Neutrophil (primary cell): ENCODE measurements around the gene ACER1.

Experiments used
- H3K27ac ChIP-seq: fragments of 200-600 bp; sonication (generic); 2 replicates; pipeline ENCODE4 v1.5.1; 2016; ENCODE audit warnings: mild to moderate bottlenecking, moderate library complexity
- H3K27me3 ChIP-seq: fragments of 200-600 bp; sonication (generic); 2 replicates; pipeline ENCODE4 v1.6.0; 2016; ENCODE audit warnings: mild to moderate bottlenecking
- H3K36me3 ChIP-seq: fragments of 200-600 bp; sonication (generic); 2 replicates; pipeline ENCODE4 v1.5.1; 2017
- H3K4me1 ChIP-seq, 2 experiments: fragments of 200-600 bp in 1 of 2; sonication (generic) in 1 of 2; 1 replicate in 1 of 2; 2 replicates in 1 of 2; pipeline versions ENCODE4 v1.5.1 to v1.6.1; 2013 to 2016; ENCODE audit warnings: low read depth in 1 of 2, low read length in 1 of 2, mild to moderate bottlenecking in 1 of 2, moderate library complexity in 1 of 2; ENCODE audit not compliant: control insufficient read depth in 1 of 2, insufficient read depth in 1 of 2
- H3K4me3 ChIP-seq, 2 experiments: fragments of 200-600 bp in 1 of 2; sonication (generic) in 1 of 2; 1 replicate in 1 of 2; 2 replicates in 1 of 2; pipeline ENCODE4 v1.5.1; 2013 to 2016; ENCODE audit warnings: low read depth in 1 of 2, low read length in 1 of 2, mild to moderate bottlenecking in 1 of 2, moderate library complexity in 1 of 2
- H3K9me3 ChIP-seq: fragments of 200-600 bp; sonication (generic); 2 replicates; pipeline ENCODE4 v1.5.1; 2016
- TF ChIP-seq, protein P1 (sequence below): fragments of 200-600 bp; sonication (generic); IDR thresholded peaks from 2 replicates; pipeline ENCODE4 v1.5.1; 2016; ENCODE audit warnings: antibody characterized with exemption

Gene ACER1

GRCh38 chr19:6262519-6262918 lies 70.9 kb downstream of the ACER1 start:
- TF ChIP-seq, protein P1, sequence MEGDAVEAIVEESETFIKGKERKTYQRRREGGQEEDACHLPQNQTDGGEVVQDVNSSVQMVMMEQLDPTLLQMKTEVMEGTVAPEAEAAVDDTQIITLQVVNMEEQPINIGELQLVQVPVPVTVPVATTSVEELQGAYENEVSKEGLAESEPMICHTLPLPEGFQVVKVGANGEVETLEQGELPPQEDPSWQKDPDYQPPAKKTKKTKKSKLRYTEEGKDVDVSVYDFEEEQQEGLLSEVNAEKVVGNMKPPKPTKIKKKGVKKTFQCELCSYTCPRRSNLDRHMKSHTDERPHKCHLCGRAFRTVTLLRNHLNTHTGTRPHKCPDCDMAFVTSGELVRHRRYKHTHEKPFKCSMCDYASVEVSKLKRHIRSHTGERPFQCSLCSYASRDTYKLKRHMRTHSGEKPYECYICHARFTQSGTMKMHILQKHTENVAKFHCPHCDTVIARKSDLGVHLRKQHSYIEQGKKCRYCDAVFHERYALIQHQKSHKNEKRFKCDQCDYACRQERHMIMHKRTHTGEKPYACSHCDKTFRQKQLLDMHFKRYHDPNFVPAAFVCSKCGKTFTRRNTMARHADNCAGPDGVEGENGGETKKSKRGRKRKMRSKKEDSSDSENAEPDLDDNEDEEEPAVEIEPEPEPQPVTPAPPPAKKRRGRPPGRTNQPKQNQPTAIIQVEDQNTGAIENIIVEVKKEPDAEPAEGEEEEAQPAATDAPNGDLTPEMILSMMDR = no peak
- H3K4me1 ChIP-seq = no peaks in the 10 kb centered on the region

DNA sequence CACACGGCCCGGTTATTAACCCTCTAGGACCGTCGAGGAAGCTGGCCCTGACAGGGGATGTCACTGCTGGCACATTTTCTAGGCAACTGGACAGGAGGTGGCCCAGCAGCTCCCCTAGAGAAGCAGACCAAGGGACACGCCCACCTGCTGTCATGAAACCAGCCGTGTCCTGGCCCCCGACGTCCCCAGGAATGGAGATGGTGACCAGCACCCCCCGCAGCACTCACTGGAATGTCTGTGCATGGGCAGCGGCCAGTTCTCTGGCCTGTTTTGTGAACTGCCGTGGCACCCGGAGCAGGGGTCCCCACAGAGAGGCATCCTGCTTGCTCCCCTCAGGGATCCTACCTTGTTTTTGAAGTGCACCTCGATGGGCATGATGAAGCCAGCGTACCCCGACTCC lies 71.5 kb downstream of the ACER1 start:
- no peak overlapping the region for H3K4me3 ChIP-seq
- no peaks in the 10 kb centered on the region for H3K9me3 ChIP-seq
- peaks cover 67% of the 10 kb centered on the region for H3K36me3 ChIP-seq
- no peaks in the 10 kb centered on the region for H3K27me3 ChIP-seq
- H3K4me1 ChIP-seq = no peaks in the 10 kb centered on the region
- TF ChIP-seq, protein P1 = no peak
- H3K27ac ChIP-seq = no peak overlapping the region

More at GRCh38 chr19:6262519-6262918, 70.9 kb downstream of the ACER1 start:
- Histone ChIP-seq H3K27me3 (no peaks in the 10 kb centered on the region), H3K9me3 (no peaks in the 10 kb centered on the region), H3K4me3 (no peak overlapping the region), H3K36me3 (peaks cover 69% of the 10 kb centered on the region), H3K27ac (no peak overlapping the region)

DNA sequence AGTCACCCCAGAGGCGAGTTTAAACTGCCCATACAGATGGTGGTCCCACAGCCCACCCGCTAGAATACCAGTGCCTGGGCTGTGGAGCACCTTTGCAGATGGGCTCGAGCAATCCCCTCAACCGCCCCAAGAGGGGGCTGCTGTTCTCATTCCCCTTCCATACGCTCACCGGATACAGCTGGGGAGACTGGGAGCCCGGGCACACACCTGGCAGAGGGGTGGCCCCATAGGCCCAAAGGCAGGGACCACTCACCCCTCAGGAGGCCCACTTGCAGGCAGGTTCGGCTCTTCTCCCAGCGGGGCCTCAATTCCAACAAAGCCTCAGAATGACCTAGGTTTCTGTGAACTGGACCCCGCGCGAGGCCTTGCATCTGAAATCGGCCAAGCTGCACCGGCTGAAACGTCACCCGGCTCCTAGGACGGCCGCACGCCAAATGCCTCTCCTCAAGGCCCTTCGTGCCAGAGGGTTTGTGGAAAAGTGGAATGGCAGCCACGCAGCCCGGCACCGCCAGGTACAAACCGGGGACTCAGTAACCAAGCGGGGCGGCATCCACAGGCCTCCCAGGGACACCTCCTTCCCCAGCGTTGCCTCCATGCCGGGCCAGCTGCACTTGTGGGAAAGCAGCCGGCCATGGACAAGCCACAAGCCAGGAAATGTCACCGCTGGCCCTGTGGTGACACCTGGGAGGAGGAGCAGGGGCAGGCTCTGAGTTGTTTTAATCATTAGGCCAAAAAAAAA lies 72.3 kb downstream of the ACER1 start:
- Histone ChIP-seq H3K36me3 (peaks cover 67% of the 10 kb centered on the region), H3K27ac (no peak overlapping the region), H3K4me3 (no peak overlapping the region), H3K9me3 (no peaks in the 10 kb centered on the region), H3K4me1 (no peaks in the 10 kb centered on the region), H3K27me3 (no peaks in the 10 kb centered on the region)
- TF ChIP-seq, protein P1 = peak; percentile 32

GRCh38 chr19:6260376-6260775 lies 73.0 kb downstream of the ACER1 start:
- Histone ChIP-seq H3K27ac (no peak overlapping the region), H3K4me3 (no peak overlapping the region), H3K27me3 (no peaks in the 10 kb centered on the region), H3K9me3 (no peaks in the 10 kb centered on the region), H3K4me1 (no peaks in the 10 kb centered on the region), H3K36me3 (peaks cover 60% of the 10 kb centered on the region)
- TF ChIP-seq, protein P1 = no peak

DNA sequence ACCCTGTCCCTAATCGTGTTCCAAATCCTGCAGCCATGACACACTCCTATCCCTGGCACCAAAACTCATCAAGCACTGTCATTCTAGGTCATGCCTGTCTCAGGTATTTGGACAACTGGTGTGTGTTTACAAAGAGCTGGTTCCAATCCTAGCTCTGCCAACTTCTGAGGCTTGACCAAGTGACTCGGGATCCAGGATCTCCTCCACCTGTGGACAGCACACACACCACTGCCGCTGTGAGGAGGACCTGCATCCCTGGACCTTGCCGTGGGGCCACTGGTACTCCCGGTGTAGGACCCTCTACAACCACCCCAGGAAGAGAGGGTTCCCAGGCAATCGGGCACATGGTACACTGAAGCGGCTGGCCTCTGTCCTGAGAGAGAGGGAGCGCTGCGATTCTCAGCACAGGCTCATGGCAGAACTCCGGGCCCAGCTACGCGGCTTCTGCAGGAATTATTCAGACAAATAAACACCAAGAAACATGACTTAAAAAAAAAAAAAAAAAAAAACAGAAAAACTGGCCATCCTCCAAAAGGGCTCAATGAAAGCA lies 74.0 kb downstream of the ACER1 start:
- Histone ChIP-seq H3K27me3 (no peaks in the 10 kb centered on the region), H3K27ac (no peak overlapping the region), H3K36me3 (peaks cover 56% of the 10 kb centered on the region)

More for the DNA sequence above, 74.0 kb downstream of the ACER1 start:
- Histone ChIP-seq H3K4me3 (no peak overlapping the region), H3K9me3 (no peaks in the 10 kb centered on the region), H3K4me1 (no peaks in the 10 kb centered on the region)
- TF ChIP-seq, protein P1 = no peak
